HG03175 (cell line): Measurements from ENCODE around the gene TANC1.
"Not testable (repeated sequence)": the region's sequence is repeated elsewhere in the genome, so short reads cannot be mapped to it uniquely, and the experiment has no call there.

ENCODE experiments used
- ATAC-seq: cut with Tn5 transposase; IDR thresholded peaks from one replicate; pipeline ENCODE4 v1.9.1; 2021; ENCODE audit warnings: mild to moderate bottlenecking, moderate library complexity; ENCODE audit not compliant: unreplicated experiment

The TANC1 gene

GRCh38 chr2:159022019-159022418 lies 53.6 kb downstream of the TANC1 start:
- no peak for ATAC-seq

- no peak for ATAC-seq
These were observed 57.7 kb downstream of the TANC1 start for GRCh38 chr2:159026170-159026569.

- no peak for ATAC-seq
These were observed 60.3 kb downstream of the TANC1 start for GRCh38 chr2:159028776-159029175.

GRCh38 chr2:159029936-159030335 lies 61.5 kb downstream of the TANC1 start:
- ATAC-seq = no peak

- ATAC-seq = no peak
These were observed 62.4 kb downstream of the TANC1 start for GRCh38 chr2:159030674-159031380.

- no peak for ATAC-seq
These were observed 63.7 kb downstream of the TANC1 start for GRCh38 chr2:159032146-159032545.

- no peak for ATAC-seq
These were observed 64.1 kb downstream of the TANC1 start for GRCh38 chr2:159032580-159032979.

- no peak for ATAC-seq
These were observed 66.3 kb downstream of the TANC1 start for GRCh38 chr2:159034713-159035112.

- no peak for ATAC-seq
These were observed 67.5 kb downstream of the TANC1 start for GRCh38 chr2:159035790-159036411.

GRCh38 chr2:159036461-159036860 lies 68.0 kb downstream of the TANC1 start:
- ATAC-seq = not testable (repeated sequence)

GRCh38 chr2:159041328-159041727 lies 72.9 kb downstream of the TANC1 start:
- not testable (repeated sequence) for ATAC-seq

GRCh38 chr2:159042115-159042850 lies 73.8 kb downstream of the TANC1 start:
- no peak for ATAC-seq

- no peak for ATAC-seq
These were observed 75.3 kb downstream of the TANC1 start for GRCh38 chr2:159043710-159044109.

GRCh38 chr2:159044804-159045286 lies 76.4 kb downstream of the TANC1 start:
- ATAC-seq = no peak

- ATAC-seq = no peak
These were observed 77.4 kb downstream of the TANC1 start for GRCh38 chr2:159045545-159046454.

GRCh38 chr2:159046966-159047365 lies 78.5 kb downstream of the TANC1 start:
- ATAC-seq = no peak

GRCh38 chr2:159050426-159050825 lies 82.0 kb downstream of the TANC1 start:
- ATAC-seq = no peak

GRCh38 chr2:159051133-159051532 lies 82.7 kb downstream of the TANC1 start:
- ATAC-seq = no peak

- ATAC-seq = no peak
These were observed 83.2 kb downstream of the TANC1 start for GRCh38 chr2:159051661-159052060.

- ATAC-seq = no peak
These were observed 83.7 kb downstream of the TANC1 start for GRCh38 chr2:159052157-159052601.
